Placental pericyte (primary cell): Measurements from ENCODE around the gene USP3. TPM values are rescaled to one million over a fixed set of nuclear protein-coding genes. Genes with fewer than 3 reads are reported as not detected.

Experiments
- total RNA-seq: library from RNA; depleted of rRNA; stranded (reverse); fragments of >200 nt; gene quantifications from 2 replicates; pipeline ENCODE4 v1.2.3, GENCODE V29; 2012

The USP3 gene
- total RNA-seq: 42.0 and 46.2 TPM in 2 replicates

GRCh38 chr15:63504247-63504978, at the start of gene USP3:
Gene USP3, plus strand, starts transcription at chr15:63504593. Its CDS starts 147 bp downstream, at chr15:63504740.

DNA sequence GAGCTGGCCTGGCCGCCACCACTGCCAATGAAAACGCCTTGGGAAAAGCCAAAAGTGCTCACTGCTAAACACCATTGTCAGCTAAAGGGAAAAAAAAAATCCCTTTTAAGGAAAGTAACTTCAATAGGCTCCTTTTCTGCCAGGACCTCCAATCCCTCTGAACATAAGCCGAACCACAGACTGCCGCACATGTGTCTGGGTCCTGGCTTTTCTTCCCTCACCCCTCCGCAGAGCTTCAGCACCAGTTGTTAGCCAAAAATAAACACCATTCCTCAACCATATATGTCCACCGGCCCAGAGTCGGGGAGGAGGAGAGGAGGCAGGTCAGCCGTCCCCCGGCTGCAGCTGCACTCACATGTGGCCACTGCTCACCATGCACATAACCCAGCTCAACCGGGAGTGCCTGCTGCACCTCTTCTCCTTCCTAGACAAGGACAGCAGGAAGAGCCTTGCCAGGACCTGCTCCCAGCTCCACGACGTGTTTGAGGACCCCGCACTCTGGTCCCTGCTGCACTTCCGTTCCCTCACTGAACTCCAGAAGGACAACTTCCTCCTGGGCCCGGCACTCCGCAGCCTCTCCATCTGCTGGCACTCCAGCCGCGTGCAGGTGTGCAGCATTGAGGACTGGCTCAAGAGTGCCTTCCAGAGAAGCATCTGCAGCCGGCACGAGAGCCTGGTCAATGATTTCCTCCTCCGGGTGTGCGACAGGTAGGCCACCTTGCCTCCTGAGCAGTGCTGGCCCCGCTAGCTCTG, 92.8 kb downstream of the USP3 start, which contains the start of gene FBXL22:
FBXL22 (plus strand) TSS at position 350 of the 753 bp plus-strand sequence; CDS start at position 356, 6 bp downstream.

Other genes with a start within 250 kb of the USP3 start
- gene APH1B, start 227.0 kb upstream of the USP3 start, total RNA-seq: 11.6 and 12.7 TPM in 2 replicates
- gene CA12, start 122.7 kb upstream of the USP3 start, total RNA-seq: 7.3 and 7.4 TPM in 2 replicates
- not detected in 2 replicates for gene FBXL22, start 92.8 kb downstream of the USP3 start, total RNA-seq